MM.1S (cell line): Measurements from ENCODE around the gene TNFRSF6B.

Experiments
- EZH2 ChIP-seq: fragments of 300-600 bp; sonication (generic); optimal IDR thresholded peaks from 2 replicates; pipeline ENCODE3; 2017; ENCODE audit warnings: low read depth, mild to moderate bottlenecking, antibody characterized with exemption, low read length, mixed read lengths
- EZH2phosphoT487 ChIP-seq: fragments of 300-600 bp; sonication (generic); IDR thresholded peaks from 2 replicates; pipeline ENCODE4 v1.6.1; 2018; ENCODE audit warnings: antibody characterized with exemption, low read length
- TF ChIP-seq, protein P1 (sequence below): fragments of 300-600 bp; sonication (generic); IDR thresholded peaks from 2 replicates; pipeline ENCODE4 v1.5.1; 2016; ENCODE audit warnings: antibody characterized with exemption, low read length, mixed read lengths

GRCh38 chr20:63693083-63693732 is 3.2 kb upstream of the TNFRSF6B start:
- TF ChIP-seq, protein P1, sequence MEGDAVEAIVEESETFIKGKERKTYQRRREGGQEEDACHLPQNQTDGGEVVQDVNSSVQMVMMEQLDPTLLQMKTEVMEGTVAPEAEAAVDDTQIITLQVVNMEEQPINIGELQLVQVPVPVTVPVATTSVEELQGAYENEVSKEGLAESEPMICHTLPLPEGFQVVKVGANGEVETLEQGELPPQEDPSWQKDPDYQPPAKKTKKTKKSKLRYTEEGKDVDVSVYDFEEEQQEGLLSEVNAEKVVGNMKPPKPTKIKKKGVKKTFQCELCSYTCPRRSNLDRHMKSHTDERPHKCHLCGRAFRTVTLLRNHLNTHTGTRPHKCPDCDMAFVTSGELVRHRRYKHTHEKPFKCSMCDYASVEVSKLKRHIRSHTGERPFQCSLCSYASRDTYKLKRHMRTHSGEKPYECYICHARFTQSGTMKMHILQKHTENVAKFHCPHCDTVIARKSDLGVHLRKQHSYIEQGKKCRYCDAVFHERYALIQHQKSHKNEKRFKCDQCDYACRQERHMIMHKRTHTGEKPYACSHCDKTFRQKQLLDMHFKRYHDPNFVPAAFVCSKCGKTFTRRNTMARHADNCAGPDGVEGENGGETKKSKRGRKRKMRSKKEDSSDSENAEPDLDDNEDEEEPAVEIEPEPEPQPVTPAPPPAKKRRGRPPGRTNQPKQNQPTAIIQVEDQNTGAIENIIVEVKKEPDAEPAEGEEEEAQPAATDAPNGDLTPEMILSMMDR = no peak
- TF ChIP-seq EZH2 (no peak), EZH2phosphoT487 (no peak)
